Kidney (tissue), 14 donors: ENCODE measurements around the gene ORM2. TPM values are rescaled to one million over a fixed set of nuclear protein-coding genes. Genes with fewer than 3 reads are reported as not detected.

Experiments used
- DNase-seq, 5 donors: peaks; one replicate each; pipeline ENCODE4 v3.0.0-alpha.2; 2013 to 2020
- FAIRE-seq: peaks from 2 replicates; lab custom pipeline; 2012; peaks lifted over from hg19 to GRCh38; lab: Jason Lieb, UNC
- H3K27ac ChIP-seq, 2 donors: one replicate each; pipeline ENCODE4 v1.7.0; 2013; ENCODE audit warnings: low read depth in 2 of 2, low read length in 2 of 2, inconsistent platforms in 1 of 2
- H3K27me3 ChIP-seq: one replicate; pipeline ENCODE4 v1.7.1; 2013; ENCODE audit warnings: low read length, inconsistent platforms; ENCODE audit not compliant: control insufficient read depth, insufficient read depth
- H3K36me3 ChIP-seq, 3 donors: one replicate each; pipeline versions ENCODE4 v1.7.0 to v1.7.1; 2013; ENCODE audit warnings: low read length in 3 of 3, control low read depth in 1 of 3, inconsistent platforms in 1 of 3; ENCODE audit not compliant: insufficient read depth in 3 of 3, control insufficient read depth in 2 of 3
- H3K4me1 ChIP-seq, 3 donors: one replicate each; pipeline versions ENCODE4 v1.7.0 to v1.7.1; 2013; ENCODE audit warnings: low read length in 3 of 3, inconsistent platforms in 1 of 3, low read depth in 1 of 3; ENCODE audit not compliant: control insufficient read depth in 2 of 3, insufficient read depth in 2 of 3
- H3K4me3 ChIP-seq, 3 donors: one replicate each; pipeline versions ENCODE4 v1.7.0 to v1.8.1; 2013; ENCODE audit warnings: low read length in 3 of 3, control low read depth in 1 of 3, inconsistent platforms in 1 of 3
- H3K9ac ChIP-seq, 3 donors: one replicate each; pipeline versions ENCODE4 v1.7.0 to v1.7.1; 2013; ENCODE audit warnings: low read length in 3 of 3, control low read depth in 1 of 3, inconsistent platforms in 1 of 3
- H3K9me3 ChIP-seq, 3 donors: one replicate each; pipeline versions ENCODE4 v1.7.0 to v1.7.1; 2013; ENCODE audit warnings: low read length in 3 of 3, control low read depth in 1 of 3, inconsistent platforms in 1 of 3; ENCODE audit not compliant: control insufficient read depth in 2 of 3, insufficient read depth in 1 of 3
- CTCF ChIP-seq: IDR thresholded peaks from 3 replicates; pipeline ENCODE4 v1.5.1; 2012; ENCODE audit warnings: mild to moderate bottlenecking, moderate library complexity, borderline replicate concordance; ENCODE audit not compliant: insufficient read depth; ENCODE audit errors: extremely low read depth
- intact Hi-C: fragments of 100-400 bp; cut with DNase I; formaldehyde crosslinking; loops from one replicate; pipeline ENCODE4 v1.11.1; 2022
- polyA plus RNA-seq: library from polyadenylated mRNA; stranded (reverse); fragments of 350-450 nt; fragmentation: Illumina TruSeq; extraction: RNeasy Lipid Tissue Mini Kit (QIAGEN cat#74804); gene quantifications from one replicate; pipeline ENCODE4 v1.2.3, GENCODE V29; 2014; ENCODE audit warnings: low read depth, low replicate concordance; ENCODE audit not compliant: insufficient read depth
- total RNA-seq: library from RNA; stranded (reverse); fragmentation: NEBNext Ultra II Directional; extraction: Animal tissue kit (Norgen Biotek cat#: 25700); gene quantifications from one replicate; pipeline ENCODE4 v1.2.1, GENCODE V29; 2021
- donor health status: control.
- donor health status: control.
- donor health status: control.
- donor health status: control.
- donor health status: control.
- donor health status: DM: yes; HTN: yes; CAD: no.
- donor health status: Normal renal cell carcinoma (clear cell type).

The ORM2 gene
- total and polyA plus RNA-seq, 2 donors from 2014 or later = not detected

- DNase-seq = peak in 2 of 5 donors; percentile 19 to 25
- H3K4me1 ChIP-seq = no peaks in the 10 kb centered on the region
- H3K9ac ChIP-seq = no peak overlapping the region
- no peaks in the 10 kb centered on the region for H3K9me3 ChIP-seq
- no peak for FAIRE-seq
- intact Hi-C loops = no loop called here
- H3K27ac ChIP-seq = no peak overlapping the region
- peaks cover 0 to 3% (median 0%) of the 10 kb centered on the region in 3 donors for H3K36me3 ChIP-seq
- TF ChIP-seq CTCF = no peak
- H3K4me3 ChIP-seq = no peak overlapping the region
- H3K27me3 ChIP-seq = no peaks in the 10 kb centered on the region
Measured at GRCh38 chr9:114312513-114312875, 17.2 kb upstream of the ORM2 start.

GRCh38 chr9:114313186-114313585 lies 16.5 kb upstream of the ORM2 start:
- TF ChIP-seq CTCF = no peak
- Histone ChIP-seq H3K27ac (no peak overlapping the region), H3K4me3 (no peak overlapping the region), H3K9ac (no peak overlapping the region), H3K9me3 (no peaks in the 10 kb centered on the region), H3K4me1 (no peaks in the 10 kb centered on the region), H3K36me3 (peaks cover 0 to under 1% (median 0%) of the 10 kb centered on the region in 3 donors), H3K27me3 (no peaks in the 10 kb centered on the region)
- no peak for DNase-seq
- no peak for FAIRE-seq
- intact Hi-C loops = no loop called here

GRCh38 chr9:114314256-114314867 lies 15.3 kb upstream of the ORM2 start:
- no peaks in the 10 kb centered on the region for H3K27me3 ChIP-seq
- DNase-seq (peak in 2 of 5 donors; percentile 4), FAIRE-seq (no peak)
- H3K36me3 ChIP-seq = no peaks in the 10 kb centered on the region
- no peak for TF ChIP-seq CTCF
- intact Hi-C loops = no loop called here
- no peaks in the 10 kb centered on the region for H3K9me3 ChIP-seq
- H3K27ac ChIP-seq = no peak overlapping the region
- no peaks in the 10 kb centered on the region for H3K4me1 ChIP-seq
- no peak overlapping the region for H3K4me3 ChIP-seq
- no peak overlapping the region for H3K9ac ChIP-seq
